ENCODE data around the gene SPAG16.
"Not testable (repeated sequence)": the region's sequence is repeated elsewhere in the genome, so short reads cannot be mapped to it uniquely, and the experiment has no call there.

SPAG16 gene

DNA sequence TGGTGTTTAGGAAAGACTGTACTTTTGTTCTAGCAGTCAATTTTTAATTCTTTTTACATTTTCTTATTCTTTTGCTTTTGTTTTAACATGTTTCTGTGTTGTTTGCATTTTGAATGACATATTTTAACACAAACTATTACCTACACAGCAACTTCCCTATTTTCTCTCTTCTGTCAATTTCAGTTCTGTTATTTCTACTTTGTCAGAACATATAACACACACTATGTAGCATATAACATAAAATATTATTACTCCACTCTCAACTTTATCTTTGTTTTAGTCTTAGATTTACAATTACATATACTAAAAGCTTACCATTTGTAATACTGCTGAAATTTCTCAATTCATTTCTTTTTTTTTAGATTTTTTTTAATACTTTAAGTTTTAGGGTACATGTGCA lies 753.9 kb downstream of the SPAG16 start:
- H3K36me3 ChIP-seq (ENCODE audit: insufficient read depth, insufficient read length, low read length) = no peaks in the 10 kb centered on the region
- H3K27me3 ChIP-seq (ENCODE audit: insufficient read depth, insufficient read length) = no peaks in the 10 kb centered on the region
- no peak for TF ChIP-seq YY1 (IDR thresholded peaks at IDR 0.05; ENCODE audit: insufficient read depth, insufficient read length)
- TF ChIP-seq ZNF274 (IDR thresholded peaks at IDR 0.05; ENCODE audit: low read depth, low read length) = no peak
- no peak for TF ChIP-seq SUZ12 (IDR thresholded peaks at IDR 0.05; ENCODE audit: extremely low read depth, insufficient read depth, insufficient read length)
- H3K9me3 ChIP-seq (ENCODE audit: insufficient read depth, low read length) = peaks cover 13% of the 10 kb centered on the region; the same call in 1 of the 2 replicates
- DNase-seq (ENCODE audit: low read depth, low spot score) = no peak
- H3K4me3 ChIP-seq (ENCODE audit: insufficient read length, low read depth) = no peak overlapping the region
- no peak overlapping the region for H3K9ac ChIP-seq (ENCODE audit: insufficient read length, low read depth)
- H3K4me1 ChIP-seq (ENCODE audit: insufficient read depth, insufficient read length) = no peaks in the 10 kb centered on the region

DNA sequence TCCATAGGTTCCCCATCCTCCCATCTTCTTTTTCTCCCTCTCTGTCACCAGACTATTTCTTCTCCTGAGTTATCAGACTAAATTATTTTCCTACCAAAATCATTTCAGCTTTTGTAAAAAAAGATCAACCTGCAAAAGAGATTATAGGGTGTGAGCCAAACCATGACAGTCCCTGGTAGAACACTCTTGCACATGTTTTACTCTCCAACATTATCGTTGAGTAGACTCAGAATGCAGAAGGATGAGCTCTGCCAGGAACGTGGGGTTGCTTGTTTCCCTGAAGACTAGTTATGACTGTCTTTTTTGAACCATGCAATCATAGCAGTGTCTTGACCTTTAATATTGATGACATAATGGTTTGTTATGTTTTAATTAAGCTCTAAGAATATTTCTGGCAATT lies 766.5 kb downstream of the SPAG16 start:
- Histone ChIP-seq H3K27me3 (ENCODE audit: insufficient read depth, insufficient read length) (no peaks in the 10 kb centered on the region), H3K9me3 (ENCODE audit: insufficient read depth, low read length) (peaks cover 8% of the 10 kb centered on the region; the same call in 1 of the 2 replicates), H3K36me3 (ENCODE audit: insufficient read depth, insufficient read length, low read length) (no peaks in the 10 kb centered on the region), H3K4me1 (ENCODE audit: insufficient read depth, insufficient read length) (no peaks in the 10 kb centered on the region), H3K9ac (ENCODE audit: insufficient read length, low read depth) (no peak overlapping the region), H3K4me3 (ENCODE audit: insufficient read length, low read depth) (no peak overlapping the region)
- no peak for DNase-seq (ENCODE audit: low read depth, low spot score)
- TF ChIP-seq YY1 (IDR thresholded peaks at IDR 0.05; ENCODE audit: insufficient read depth, insufficient read length) = no peak
- no peak for TF ChIP-seq ZNF274 (IDR thresholded peaks at IDR 0.05; ENCODE audit: low read depth, low read length)
- TF ChIP-seq SUZ12 (IDR thresholded peaks at IDR 0.05; ENCODE audit: extremely low read depth, insufficient read depth, insufficient read length) = no peak

DNA sequence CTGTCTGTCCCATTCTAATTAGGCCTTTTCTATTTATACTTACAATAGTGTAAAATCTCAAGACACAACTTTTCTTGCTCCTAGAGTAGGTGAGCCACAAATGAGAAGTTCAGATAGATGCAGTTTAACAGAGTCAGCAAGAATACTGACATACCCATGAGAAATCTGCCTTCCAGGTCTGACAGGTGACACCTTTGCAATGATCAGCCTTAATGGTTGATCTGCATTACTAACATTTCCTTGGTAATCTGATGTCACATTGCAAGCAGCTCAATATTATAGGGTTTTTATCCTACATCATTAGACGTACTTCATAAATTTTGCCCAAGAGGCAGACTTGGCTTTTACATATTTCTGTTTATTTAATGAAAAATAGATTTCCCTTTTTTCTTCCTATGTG lies 767.3 kb downstream of the SPAG16 start:
- Histone ChIP-seq H3K4me1 (ENCODE audit: insufficient read depth, insufficient read length) (no peaks in the 10 kb centered on the region), H3K27me3 (ENCODE audit: insufficient read depth, insufficient read length) (no peaks in the 10 kb centered on the region), H3K9me3 (ENCODE audit: insufficient read depth, low read length) (no peaks in the 10 kb centered on the region), H3K9ac (ENCODE audit: insufficient read length, low read depth) (no peak overlapping the region), H3K36me3 (ENCODE audit: insufficient read depth, insufficient read length, low read length) (no peaks in the 10 kb centered on the region), H3K4me3 (ENCODE audit: insufficient read length, low read depth) (no peak overlapping the region)
- TF ChIP-seq YY1 (IDR thresholded peaks at IDR 0.05; ENCODE audit: insufficient read depth, insufficient read length) (no peak), ZNF274 (IDR thresholded peaks at IDR 0.05; ENCODE audit: low read depth, low read length) (no peak), SUZ12 (IDR thresholded peaks at IDR 0.05; ENCODE audit: extremely low read depth, insufficient read depth, insufficient read length) (no peak)
- no peak for DNase-seq (ENCODE audit: low read depth, low spot score)

DNA sequence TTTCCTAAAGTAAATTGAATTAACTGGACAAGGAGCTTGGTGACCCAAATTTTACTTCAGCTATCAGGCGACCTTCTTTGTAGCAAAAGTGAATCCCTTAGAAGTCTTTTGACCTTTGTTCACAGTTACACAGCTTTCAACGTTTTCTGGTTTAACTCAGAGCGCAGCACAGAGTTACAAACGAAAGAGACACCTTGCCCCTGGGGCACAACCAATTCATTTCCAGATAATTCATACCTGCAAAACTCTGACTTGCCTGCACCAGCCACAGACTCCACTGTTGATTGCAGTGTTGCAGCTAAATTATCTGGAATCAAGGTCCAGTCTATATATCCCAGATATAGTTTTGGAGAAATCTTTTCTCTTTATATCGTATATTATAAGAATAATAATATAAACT lies 768.0 kb downstream of the SPAG16 start:
- Histone ChIP-seq H3K9ac (ENCODE audit: insufficient read length, low read depth) (no peak overlapping the region), H3K4me1 (ENCODE audit: insufficient read depth, insufficient read length) (no peaks in the 10 kb centered on the region), H3K27me3 (ENCODE audit: insufficient read depth, insufficient read length) (no peaks in the 10 kb centered on the region), H3K9me3 (ENCODE audit: insufficient read depth, low read length) (no peaks in the 10 kb centered on the region), H3K36me3 (ENCODE audit: insufficient read depth, insufficient read length, low read length) (no peaks in the 10 kb centered on the region), H3K4me3 (ENCODE audit: insufficient read length, low read depth) (no peak overlapping the region)
- TF ChIP-seq ZNF274 (IDR thresholded peaks at IDR 0.05; ENCODE audit: low read depth, low read length) = no peak
- TF ChIP-seq YY1 (IDR thresholded peaks at IDR 0.05; ENCODE audit: insufficient read depth, insufficient read length) = no peak
- TF ChIP-seq SUZ12 (IDR thresholded peaks at IDR 0.05; ENCODE audit: extremely low read depth, insufficient read depth, insufficient read length) = no peak
- no peak for DNase-seq (ENCODE audit: low read depth, low spot score)

DNA sequence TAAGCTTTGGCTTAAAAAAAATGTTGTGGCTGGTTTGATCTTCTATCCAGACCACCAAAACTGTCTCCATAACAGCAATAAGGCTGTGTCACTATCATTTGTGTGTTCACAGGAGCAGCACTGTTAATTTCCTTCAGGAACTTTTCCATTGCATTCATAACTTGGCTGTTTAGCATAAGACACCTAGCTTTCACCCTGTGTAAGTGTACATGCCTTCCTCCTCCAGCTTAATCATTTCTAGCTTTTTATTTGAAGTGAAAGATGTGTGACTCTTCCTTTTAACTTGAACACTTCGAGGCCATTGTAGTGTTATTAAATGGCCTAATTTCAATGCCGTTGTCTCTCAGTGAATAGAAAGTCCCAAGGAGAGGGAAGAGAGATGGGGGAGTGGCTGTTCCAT lies 773.7 kb downstream of the SPAG16 start:
- Histone ChIP-seq H3K9me3 (ENCODE audit: insufficient read depth, low read length) (no peaks in the 10 kb centered on the region), H3K36me3 (ENCODE audit: insufficient read depth, insufficient read length, low read length) (no peaks in the 10 kb centered on the region), H3K4me1 (ENCODE audit: insufficient read depth, insufficient read length) (no peaks in the 10 kb centered on the region), H3K27me3 (ENCODE audit: insufficient read depth, insufficient read length) (no peaks in the 10 kb centered on the region), H3K4me3 (ENCODE audit: insufficient read length, low read depth) (no peak overlapping the region), H3K9ac (ENCODE audit: insufficient read length, low read depth) (no peak overlapping the region)
- TF ChIP-seq YY1 (IDR thresholded peaks at IDR 0.05; ENCODE audit: insufficient read depth, insufficient read length) = no peak
- TF ChIP-seq SUZ12 (IDR thresholded peaks at IDR 0.05; ENCODE audit: extremely low read depth, insufficient read depth, insufficient read length) = no peak
- DNase-seq (ENCODE audit: low read depth, low spot score) = no peak

DNA sequence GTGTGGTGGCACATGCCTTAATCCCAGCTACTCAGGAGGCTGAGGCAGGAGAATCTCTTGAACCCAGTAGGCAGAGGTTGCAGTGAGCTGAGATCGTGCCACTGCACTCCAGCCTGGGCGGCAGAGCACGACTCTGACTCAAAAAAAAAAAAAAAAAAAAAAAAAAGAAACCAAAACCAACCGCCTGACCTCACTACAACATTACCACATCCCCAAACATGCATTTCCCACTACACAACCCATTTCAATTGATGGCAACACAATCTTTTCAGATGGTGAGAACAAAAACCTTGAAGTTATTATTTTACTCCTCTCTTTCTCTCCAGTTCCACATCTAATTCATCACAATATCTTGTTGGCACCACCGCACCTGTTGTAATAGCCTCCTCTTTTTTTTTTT lies 778.0 kb downstream of the SPAG16 start:
- not testable (repeated sequence) for H3K36me3 ChIP-seq (ENCODE audit: insufficient read depth, insufficient read length, low read length); H3K4me1 ChIP-seq (ENCODE audit: insufficient read depth, insufficient read length); H3K9ac ChIP-seq (ENCODE audit: insufficient read length, low read depth); H3K27me3 ChIP-seq (ENCODE audit: insufficient read depth, insufficient read length); DNase-seq (ENCODE audit: low read depth, low spot score); H3K4me3 ChIP-seq (ENCODE audit: insufficient read length, low read depth); H3K9me3 ChIP-seq (ENCODE audit: insufficient read depth, low read length)

DNA sequence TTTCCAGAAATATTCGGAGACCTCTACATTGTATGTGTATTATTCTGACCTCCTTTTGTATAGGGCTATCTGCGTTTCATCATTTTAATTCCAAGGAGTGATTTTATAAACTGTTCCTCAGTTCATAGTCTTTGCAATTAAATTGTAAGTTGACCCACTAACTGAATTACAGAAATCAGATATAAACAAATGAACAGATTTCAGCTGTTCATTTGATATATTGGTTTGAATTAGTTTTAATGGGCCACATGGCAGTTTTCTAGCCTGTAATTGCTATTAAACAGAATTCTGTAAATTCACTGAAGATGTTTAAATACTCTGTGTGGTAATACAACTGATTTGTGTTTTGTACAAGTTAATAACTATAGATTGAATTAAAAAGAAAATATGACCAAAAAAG lies 780.2 kb downstream of the SPAG16 start:
- Histone ChIP-seq H3K27me3 (ENCODE audit: insufficient read depth, insufficient read length) (no peaks in the 10 kb centered on the region), H3K9ac (ENCODE audit: insufficient read length, low read depth) (no peak overlapping the region), H3K36me3 (ENCODE audit: insufficient read depth, insufficient read length, low read length) (no peaks in the 10 kb centered on the region), H3K4me1 (ENCODE audit: insufficient read depth, insufficient read length) (no peaks in the 10 kb centered on the region), H3K4me3 (ENCODE audit: insufficient read length, low read depth) (no peak overlapping the region), H3K9me3 (ENCODE audit: insufficient read depth, low read length) (no peaks in the 10 kb centered on the region)
- TF ChIP-seq ZNF274 (IDR thresholded peaks at IDR 0.05; ENCODE audit: low read depth, low read length) = no peak
- no peak for DNase-seq (ENCODE audit: low read depth, low spot score)

DNA sequence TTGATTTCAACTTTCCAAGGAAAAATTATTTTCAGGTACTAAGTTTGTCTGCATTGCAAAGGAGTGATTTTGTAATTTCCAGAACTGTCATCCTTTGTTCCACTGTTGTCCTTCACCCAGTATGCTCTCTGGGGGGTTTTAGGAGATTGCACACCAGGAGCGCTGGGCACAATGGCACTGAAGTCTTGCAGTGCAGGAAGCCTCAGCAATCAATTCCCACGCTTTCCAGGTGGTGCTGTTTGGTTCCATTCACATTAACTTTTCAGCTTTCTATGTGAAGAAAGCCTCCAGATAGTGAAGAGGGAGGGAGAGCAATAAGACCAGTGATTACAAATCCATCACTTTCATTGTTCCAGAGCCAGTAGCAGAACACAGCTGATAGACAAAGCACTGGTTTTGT lies 782.6 kb downstream of the SPAG16 start:
- TF ChIP-seq ZNF274 (IDR thresholded peaks at IDR 0.05; ENCODE audit: low read depth, low read length) = no peak
- no peak for TF ChIP-seq SUZ12 (IDR thresholded peaks at IDR 0.05; ENCODE audit: extremely low read depth, insufficient read depth, insufficient read length)
- no peak for TF ChIP-seq YY1 (IDR thresholded peaks at IDR 0.05; ENCODE audit: insufficient read depth, insufficient read length)
- Histone ChIP-seq H3K4me1 (ENCODE audit: insufficient read depth, insufficient read length) (no peaks in the 10 kb centered on the region), H3K9me3 (ENCODE audit: insufficient read depth, low read length) (no peaks in the 10 kb centered on the region), H3K27me3 (ENCODE audit: insufficient read depth, insufficient read length) (no peaks in the 10 kb centered on the region), H3K36me3 (ENCODE audit: insufficient read depth, insufficient read length, low read length) (no peaks in the 10 kb centered on the region), H3K4me3 (ENCODE audit: insufficient read length, low read depth) (no peak overlapping the region), H3K9ac (ENCODE audit: insufficient read length, low read depth) (no peak overlapping the region)
- DNase-seq (ENCODE audit: low read depth, low spot score) = no peak

Data from NT2/D1 (cell line).